WTC11 (cell line): Measurements from ENCODE around the gene LIMK1.

Source experiments
- ATF6 ChIP-seq: sonication (generic); formaldehyde crosslinking; IDR thresholded peaks from 2 replicates; pipeline ENCODE4 v1.8.1; 2023; ENCODE audit warnings: mild to moderate bottlenecking, missing genetic modification reagents
- ELF4 ChIP-seq: sonication (generic); formaldehyde crosslinking; IDR thresholded peaks from 2 replicates; pipeline ENCODE4 v1.8.1; 2022; ENCODE audit warnings: low read depth, mild to moderate bottlenecking, moderate library complexity, missing genetic modification reagents
- NR3C1 ChIP-seq: sonication (generic); formaldehyde crosslinking; conservative IDR thresholded peaks from 2 replicates; pipeline ENCODE4 v1.8.1; 2023; ENCODE audit warnings: low read depth, mild to moderate bottlenecking, missing genetic modification reagents
- TCF7 ChIP-seq: sonication (generic); formaldehyde crosslinking; IDR thresholded peaks from 2 replicates; pipeline ENCODE4 v1.8.0; 2022; ENCODE audit warnings: mild to moderate bottlenecking, low read depth, missing genetic modification reagents, moderate library complexity
- TEAD1 ChIP-seq: sonication (generic); formaldehyde crosslinking; IDR thresholded peaks from 2 replicates; pipeline ENCODE4 v1.8.0; 2022; ENCODE audit warnings: mild to moderate bottlenecking, missing genetic modification reagents
- TF ChIP-seq, protein P1 (sequence below): sonication (generic); formaldehyde crosslinking; IDR thresholded peaks from 2 replicates; pipeline ENCODE4 v1.8.1; 2022; ENCODE audit warnings: low read depth, missing genetic modification reagents, borderline replicate concordance
- TF ChIP-seq, protein P2 (sequence below): fragments of 200-600 bp; IDR thresholded peaks from 2 replicates; pipeline ENCODE4 v1.8.0; 2022; ENCODE audit warnings: antibody characterized with exemption
- TF ChIP-seq, protein P3 (sequence below): sonication (generic); formaldehyde crosslinking; IDR thresholded peaks from 2 replicates; pipeline ENCODE4 v1.8.1; 2022; ENCODE audit warnings: missing genetic modification reagents, borderline replicate concordance
- TF ChIP-seq, protein P4 (sequence below): sonication (generic); formaldehyde crosslinking; IDR thresholded peaks from 2 replicates; pipeline ENCODE4 v1.8.0; 2022; ENCODE audit warnings: mild to moderate bottlenecking, missing genetic modification reagents

GRCh38 chr7:74057216-74057925, 26.2 kb upstream of the LIMK1 start:
- TF ChIP-seq, protein P1, sequence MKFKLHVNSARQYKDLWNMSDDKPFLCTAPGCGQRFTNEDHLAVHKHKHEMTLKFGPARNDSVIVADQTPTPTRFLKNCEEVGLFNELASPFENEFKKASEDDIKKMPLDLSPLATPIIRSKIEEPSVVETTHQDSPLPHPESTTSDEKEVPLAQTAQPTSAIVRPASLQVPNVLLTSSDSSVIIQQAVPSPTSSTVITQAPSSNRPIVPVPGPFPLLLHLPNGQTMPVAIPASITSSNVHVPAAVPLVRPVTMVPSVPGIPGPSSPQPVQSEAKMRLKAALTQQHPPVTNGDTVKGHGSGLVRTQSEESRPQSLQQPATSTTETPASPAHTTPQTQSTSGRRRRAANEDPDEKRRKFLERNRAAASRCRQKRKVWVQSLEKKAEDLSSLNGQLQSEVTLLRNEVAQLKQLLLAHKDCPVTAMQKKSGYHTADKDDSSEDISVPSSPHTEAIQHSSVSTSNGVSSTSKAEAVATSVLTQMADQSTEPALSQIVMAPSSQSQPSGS (CRISPR knock-in tag): no peak
- TF ChIP-seq ATF6 (CRISPR knock-in tag): no peak
- TF ChIP-seq NR3C1 (CRISPR knock-in tag): no peak
- no peak for TF ChIP-seq TCF7 (CRISPR knock-in tag)
- TF ChIP-seq, protein P2, sequence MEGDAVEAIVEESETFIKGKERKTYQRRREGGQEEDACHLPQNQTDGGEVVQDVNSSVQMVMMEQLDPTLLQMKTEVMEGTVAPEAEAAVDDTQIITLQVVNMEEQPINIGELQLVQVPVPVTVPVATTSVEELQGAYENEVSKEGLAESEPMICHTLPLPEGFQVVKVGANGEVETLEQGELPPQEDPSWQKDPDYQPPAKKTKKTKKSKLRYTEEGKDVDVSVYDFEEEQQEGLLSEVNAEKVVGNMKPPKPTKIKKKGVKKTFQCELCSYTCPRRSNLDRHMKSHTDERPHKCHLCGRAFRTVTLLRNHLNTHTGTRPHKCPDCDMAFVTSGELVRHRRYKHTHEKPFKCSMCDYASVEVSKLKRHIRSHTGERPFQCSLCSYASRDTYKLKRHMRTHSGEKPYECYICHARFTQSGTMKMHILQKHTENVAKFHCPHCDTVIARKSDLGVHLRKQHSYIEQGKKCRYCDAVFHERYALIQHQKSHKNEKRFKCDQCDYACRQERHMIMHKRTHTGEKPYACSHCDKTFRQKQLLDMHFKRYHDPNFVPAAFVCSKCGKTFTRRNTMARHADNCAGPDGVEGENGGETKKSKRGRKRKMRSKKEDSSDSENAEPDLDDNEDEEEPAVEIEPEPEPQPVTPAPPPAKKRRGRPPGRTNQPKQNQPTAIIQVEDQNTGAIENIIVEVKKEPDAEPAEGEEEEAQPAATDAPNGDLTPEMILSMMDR: no peak
- TF ChIP-seq, protein P3, sequence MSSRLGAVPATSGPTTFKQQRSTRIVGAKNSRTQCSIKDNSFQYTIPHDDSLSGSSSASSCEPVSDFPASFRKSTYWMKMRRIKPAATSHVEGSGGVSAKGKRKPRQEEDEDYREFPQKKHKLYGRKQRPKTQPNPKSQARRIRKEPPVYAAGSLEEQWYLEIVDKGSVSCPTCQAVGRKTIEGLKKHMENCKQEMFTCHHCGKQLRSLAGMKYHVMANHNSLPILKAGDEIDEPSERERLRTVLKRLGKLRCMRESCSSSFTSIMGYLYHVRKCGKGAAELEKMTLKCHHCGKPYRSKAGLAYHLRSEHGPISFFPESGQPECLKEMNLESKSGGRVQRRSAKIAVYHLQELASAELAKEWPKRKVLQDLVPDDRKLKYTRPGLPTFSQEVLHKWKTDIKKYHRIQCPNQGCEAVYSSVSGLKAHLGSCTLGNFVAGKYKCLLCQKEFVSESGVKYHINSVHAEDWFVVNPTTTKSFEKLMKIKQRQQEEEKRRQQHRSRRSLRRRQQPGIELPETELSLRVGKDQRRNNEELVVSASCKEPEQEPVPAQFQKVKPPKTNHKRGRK (CRISPR knock-in tag): no peak
- no peak for TF ChIP-seq ELF4 (CRISPR knock-in tag)
- no peak for TF ChIP-seq TEAD1 (CRISPR knock-in tag)
- TF ChIP-seq, protein P4, sequence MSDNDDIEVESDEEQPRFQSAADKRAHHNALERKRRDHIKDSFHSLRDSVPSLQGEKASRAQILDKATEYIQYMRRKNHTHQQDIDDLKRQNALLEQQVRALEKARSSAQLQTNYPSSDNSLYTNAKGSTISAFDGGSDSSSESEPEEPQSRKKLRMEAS: no peak
